Astrocyte (in vitro differentiated cells and primary cell): ENCODE data around the gene PCCA. TPM values are rescaled to one million over a fixed set of nuclear protein-coding genes. Genes with fewer than 3 reads are reported as not detected.
A peak's percentile ranks its signal among the peaks of the same experiment; 100 is the strongest.

Source experiments
- DNase-seq: peaks from one replicate; pipeline ENCODE4 v3.0.0-alpha.2; 2010; ENCODE audit warnings: low read depth
- FAIRE-seq: peaks from 2 replicates; lab custom pipeline; 2011; peaks lifted over from hg19 to GRCh38; lab: Jason Lieb, UNC
- H2AFZ ChIP-seq: 2 replicates; pipeline ENCODE4 v1.6.0; 2012; ENCODE audit warnings: low read depth, low read length, inconsistent platforms
- H3K27ac ChIP-seq: 2 replicates; pipeline ENCODE4 v1.5.1; 2011; ENCODE audit warnings: low read depth, low read length, inconsistent platforms
- H3K27me3 ChIP-seq: 2 replicates; pipeline ENCODE4 v1.6.0; 2011; ENCODE audit warnings: low read length, inconsistent platforms; ENCODE audit not compliant: insufficient read depth
- H3K36me3 ChIP-seq: 2 replicates; pipeline ENCODE4 v1.5.1; 2011; ENCODE audit warnings: low read length, inconsistent platforms; ENCODE audit not compliant: insufficient read depth
- H3K4me1 ChIP-seq: 2 replicates; pipeline ENCODE4 v1.5.1; 2011; ENCODE audit warnings: low read length, inconsistent platforms; ENCODE audit not compliant: insufficient read depth
- H3K4me2 ChIP-seq: 2 replicates; pipeline ENCODE4 v1.6.0; 2012; ENCODE audit warnings: low read length, inconsistent platforms
- H3K4me3 ChIP-seq: 2 replicates; pipeline ENCODE4 v1.5.1; 2011; ENCODE audit warnings: low read depth, mild to moderate bottlenecking, low read length, inconsistent platforms; ENCODE audit not compliant: insufficient read depth
- H3K79me2 ChIP-seq: 2 replicates; pipeline ENCODE4 v1.6.0; 2012; ENCODE audit warnings: mild to moderate bottlenecking, low read length, inconsistent platforms; ENCODE audit not compliant: insufficient read depth
- H3K9ac ChIP-seq: 2 replicates; pipeline ENCODE4 v1.6.0; 2012; ENCODE audit warnings: mild to moderate bottlenecking, low read length, inconsistent platforms
- H3K9me3 ChIP-seq: 2 replicates; pipeline ENCODE4 v1.5.1; 2012; ENCODE audit warnings: low read depth, mild to moderate bottlenecking, low read length, inconsistent platforms; ENCODE audit not compliant: insufficient read depth
- H4K20me1 ChIP-seq: 2 replicates; pipeline ENCODE4 v1.6.0; 2012; ENCODE audit warnings: low read length, inconsistent platforms; ENCODE audit not compliant: insufficient read depth
- H3K27ac Mint-ChIP-seq: one replicate; pipeline ENCODE4 v1.8.0; 2021; ENCODE audit warnings: mild to moderate bottlenecking, mixed read lengths; ENCODE audit not compliant: unreplicated experiment
- H3K27me3 Mint-ChIP-seq: one replicate; pipeline ENCODE4 v1.8.0; 2021; ENCODE audit warnings: low read depth, mixed read lengths; ENCODE audit not compliant: unreplicated experiment
- H3K36me3 Mint-ChIP-seq: one replicate; pipeline ENCODE4 v1.8.0; 2021; ENCODE audit warnings: low read depth, mixed read lengths; ENCODE audit not compliant: unreplicated experiment
- H3K4me1 Mint-ChIP-seq: one replicate; pipeline ENCODE4 v1.8.0; 2021; ENCODE audit warnings: low read depth, mixed read lengths; ENCODE audit not compliant: unreplicated experiment
- H3K4me3 Mint-ChIP-seq: one replicate; pipeline ENCODE4 v1.8.0; 2021; ENCODE audit warnings: mild to moderate bottlenecking, moderate library complexity, mixed read lengths; ENCODE audit not compliant: unreplicated experiment
- H3K9me3 Mint-ChIP-seq: one replicate; pipeline ENCODE4 v1.8.0; 2021; ENCODE audit warnings: mild to moderate bottlenecking, mixed read lengths; ENCODE audit not compliant: unreplicated experiment
- EZH2 ChIP-seq: IDR thresholded peaks from 2 replicates; pipeline ENCODE4 v1.6.1; 2012; ENCODE audit warnings: mild to moderate bottlenecking, low read length, inconsistent platforms; ENCODE audit not compliant: insufficient read depth
- total RNA-seq: library from RNA; stranded (reverse); gene quantifications from 2 replicates; pipeline ENCODE4 v1.2.1, GENCODE V29; 2021
- TF ChIP-seq, protein P1 (sequence below): IDR thresholded peaks from 2 replicates; pipeline ENCODE4 v1.5.1; 2011; ENCODE audit warnings: low read depth, mild to moderate bottlenecking, inconsistent platforms, low read length, moderate library complexity; ENCODE audit not compliant: insufficient read depth

Gene PCCA
- total RNA-seq, 1 donor from 2014 or later = 13.9 TPM

GRCh38 chr13:100125946-100126345 lies 37.1 kb downstream of the PCCA start:
- TF ChIP-seq EZH2 = no peak
- TF ChIP-seq, protein P1, sequence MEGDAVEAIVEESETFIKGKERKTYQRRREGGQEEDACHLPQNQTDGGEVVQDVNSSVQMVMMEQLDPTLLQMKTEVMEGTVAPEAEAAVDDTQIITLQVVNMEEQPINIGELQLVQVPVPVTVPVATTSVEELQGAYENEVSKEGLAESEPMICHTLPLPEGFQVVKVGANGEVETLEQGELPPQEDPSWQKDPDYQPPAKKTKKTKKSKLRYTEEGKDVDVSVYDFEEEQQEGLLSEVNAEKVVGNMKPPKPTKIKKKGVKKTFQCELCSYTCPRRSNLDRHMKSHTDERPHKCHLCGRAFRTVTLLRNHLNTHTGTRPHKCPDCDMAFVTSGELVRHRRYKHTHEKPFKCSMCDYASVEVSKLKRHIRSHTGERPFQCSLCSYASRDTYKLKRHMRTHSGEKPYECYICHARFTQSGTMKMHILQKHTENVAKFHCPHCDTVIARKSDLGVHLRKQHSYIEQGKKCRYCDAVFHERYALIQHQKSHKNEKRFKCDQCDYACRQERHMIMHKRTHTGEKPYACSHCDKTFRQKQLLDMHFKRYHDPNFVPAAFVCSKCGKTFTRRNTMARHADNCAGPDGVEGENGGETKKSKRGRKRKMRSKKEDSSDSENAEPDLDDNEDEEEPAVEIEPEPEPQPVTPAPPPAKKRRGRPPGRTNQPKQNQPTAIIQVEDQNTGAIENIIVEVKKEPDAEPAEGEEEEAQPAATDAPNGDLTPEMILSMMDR = no peak
- Mint-ChIP-seq H3K27ac (no peak overlapping the region), H3K36me3 (peaks cover 4% of the 10 kb centered on the region), H3K4me1 (peaks cover 32% of the 10 kb centered on the region), H3K27me3 (no peaks in the 10 kb centered on the region), H3K9me3 (peaks cover 8% of the 10 kb centered on the region), H3K4me3 (no peak overlapping the region)
- Histone ChIP-seq H3K4me3 (no peak overlapping the region), H2AFZ (no peak overlapping the region), H3K27ac (no peak overlapping the region), H3K36me3 (peaks cover 5% of the 10 kb centered on the region), H3K4me2 (no peak overlapping the region), H3K9me3 (peaks cover 3% of the 10 kb centered on the region), H3K79me2 (no peaks in the 10 kb centered on the region), H3K9ac (no peak overlapping the region), H4K20me1 (no peaks in the 10 kb centered on the region), H3K27me3 (no peaks in the 10 kb centered on the region), H3K4me1 (peaks cover 10% of the 10 kb centered on the region)
- FAIRE-seq = peak; percentile 29
- no peak for DNase-seq

GRCh38 chr13:100128373-100128772 lies 39.5 kb downstream of the PCCA start:
- H3K4me1 Mint-ChIP-seq = peaks cover 43% of the 10 kb centered on the region
- H3K9ac ChIP-seq = no peak overlapping the region

DNA sequence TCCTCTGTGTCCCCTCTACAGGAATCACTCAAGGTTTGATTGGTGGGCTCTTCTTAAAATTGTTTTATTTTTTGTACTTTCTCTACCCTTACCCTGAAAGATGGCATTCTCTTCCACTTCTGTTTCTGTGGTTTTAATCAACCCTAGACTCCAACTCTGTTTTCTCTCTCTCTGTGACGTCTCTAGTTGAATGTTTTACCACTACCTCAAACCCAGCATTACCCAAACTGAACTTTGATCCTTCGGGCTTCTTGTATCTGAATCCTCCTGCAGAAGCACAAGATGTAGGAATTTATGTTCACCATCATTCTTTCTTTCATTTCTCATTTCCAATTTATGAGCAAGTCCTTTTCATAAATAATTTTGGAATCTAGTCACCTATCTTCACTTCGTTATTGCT lies 39.9 kb downstream of the PCCA start:
- no peak for TF ChIP-seq EZH2
- TF ChIP-seq, protein P1 = no peak
- H3K36me3 Mint-ChIP-seq = no peaks in the 10 kb centered on the region
- no peaks in the 10 kb centered on the region for H3K9me3 Mint-ChIP-seq
- DNase-seq (no peak), FAIRE-seq (no peak)
- Histone ChIP-seq H4K20me1 (no peaks in the 10 kb centered on the region), H3K36me3 (no peaks in the 10 kb centered on the region), H3K27ac (peak overlapping the region; percentile 34), H3K9me3 (no peaks in the 10 kb centered on the region), H3K4me2 (no peak overlapping the region), H2AFZ (no peak overlapping the region), H3K79me2 (peaks cover under 1% of the 10 kb centered on the region), H3K9ac (no peak overlapping the region), H3K27me3 (no peaks in the 10 kb centered on the region), H3K4me1 (peaks cover 15% of the 10 kb centered on the region), H3K4me3 (no peak overlapping the region)
- peak overlapping the region; percentile 90 for H3K27ac Mint-ChIP-seq
- no peaks in the 10 kb centered on the region for H3K27me3 Mint-ChIP-seq
- no peak overlapping the region for H3K4me3 Mint-ChIP-seq
- peaks cover 44% of the 10 kb centered on the region for H3K4me1 Mint-ChIP-seq

More at GRCh38 chr13:100128373-100128772, 39.5 kb downstream of the PCCA start:
- H4K20me1 ChIP-seq = no peaks in the 10 kb centered on the region
- H3K36me3 ChIP-seq = no peaks in the 10 kb centered on the region
- H3K79me2 ChIP-seq = no peaks in the 10 kb centered on the region
- H3K27ac ChIP-seq = peak overlapping the region; percentile 34
- no peak overlapping the region for H3K4me3 ChIP-seq
- TF ChIP-seq EZH2 = no peak
- TF ChIP-seq, protein P1 = no peak
- Mint-ChIP-seq H3K27me3 (no peaks in the 10 kb centered on the region), H3K4me3 (no peak overlapping the region), H3K36me3 (no peaks in the 10 kb centered on the region), H3K27ac (peak overlapping the region; percentile 90), H3K9me3 (no peaks in the 10 kb centered on the region)
- no peaks in the 10 kb centered on the region for H3K27me3 ChIP-seq
- DNase-seq = peak; percentile 93
- no peaks in the 10 kb centered on the region for H3K9me3 ChIP-seq
- H3K4me2 ChIP-seq = no peak overlapping the region
- FAIRE-seq = no peak
- H3K4me1 ChIP-seq = peaks cover 15% of the 10 kb centered on the region
- H2AFZ ChIP-seq = no peak overlapping the region
